ENCODE results near the gene SMDT1.
"Not testable (repeated sequence)": the region's sequence is repeated elsewhere in the genome, so short reads cannot be mapped to it uniquely, and the experiment has no call there.

The SMDT1 gene

GRCh38 chr22:42071508-42071907 is 8.0 kb upstream of the SMDT1 start:
- not testable (repeated sequence) for DNase-seq

GRCh38 chr22:42072606-42073330 is 6.7 kb upstream of the SMDT1 start:
- DNase-seq = no peak

GRCh38 chr22:42073621-42074041 is 5.9 kb upstream of the SMDT1 start:
- no peak for DNase-seq

GRCh38 chr22:42074132-42074811 is 5.2 kb upstream of the SMDT1 start, which contains the start of gene PHETA2:
Gene PHETA2, plus strand, starts transcription at chr22:42074248. Its CDS starts 3,046 bp downstream, at chr22:42077294.
- DNase-seq = no peak

- DNase-seq = no peak
Measured at GRCh38 chr22:42074846-42075676, 4.4 kb upstream of the SMDT1 start.

DNA sequence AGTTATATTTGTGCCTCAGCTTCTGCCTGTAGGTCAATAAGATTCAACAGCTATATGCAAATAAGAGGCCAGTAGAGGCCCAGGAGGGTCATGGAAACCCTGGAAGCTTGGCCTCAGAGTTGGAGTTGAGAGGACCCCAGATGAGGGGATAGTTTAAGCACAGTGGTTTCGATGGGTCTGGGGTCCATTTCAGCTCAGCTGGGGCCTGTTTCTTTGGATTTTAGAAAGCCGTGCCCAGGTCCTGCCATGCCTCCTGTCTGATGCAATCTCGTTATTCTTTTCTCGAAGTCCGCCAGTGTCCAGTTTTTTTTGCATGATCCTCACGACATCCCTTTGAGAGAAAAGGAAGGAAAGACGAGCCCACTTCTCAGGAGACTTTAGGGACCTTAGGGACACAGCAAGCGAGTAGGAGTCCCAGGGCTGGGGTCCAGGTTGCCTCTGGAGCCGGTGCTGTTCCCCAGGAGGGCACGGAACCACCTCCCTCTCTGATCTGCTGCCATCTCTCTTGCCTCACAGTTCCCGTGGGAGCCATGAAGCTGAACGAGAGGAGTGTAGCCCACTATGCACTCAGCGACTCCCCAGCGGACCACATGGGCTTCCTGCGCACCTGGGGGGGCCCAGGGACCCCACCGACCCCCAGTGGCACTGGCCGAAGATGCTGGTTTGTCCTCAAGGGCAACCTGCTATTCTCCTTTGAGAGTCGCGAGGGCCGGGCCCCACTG is 2.6 kb upstream of the SMDT1 start:
- DNase-seq = no peak

GRCh38 chr22:42077486-42078125 is 1.9 kb upstream of the SMDT1 start:
- DNase-seq = no peak

DNA sequence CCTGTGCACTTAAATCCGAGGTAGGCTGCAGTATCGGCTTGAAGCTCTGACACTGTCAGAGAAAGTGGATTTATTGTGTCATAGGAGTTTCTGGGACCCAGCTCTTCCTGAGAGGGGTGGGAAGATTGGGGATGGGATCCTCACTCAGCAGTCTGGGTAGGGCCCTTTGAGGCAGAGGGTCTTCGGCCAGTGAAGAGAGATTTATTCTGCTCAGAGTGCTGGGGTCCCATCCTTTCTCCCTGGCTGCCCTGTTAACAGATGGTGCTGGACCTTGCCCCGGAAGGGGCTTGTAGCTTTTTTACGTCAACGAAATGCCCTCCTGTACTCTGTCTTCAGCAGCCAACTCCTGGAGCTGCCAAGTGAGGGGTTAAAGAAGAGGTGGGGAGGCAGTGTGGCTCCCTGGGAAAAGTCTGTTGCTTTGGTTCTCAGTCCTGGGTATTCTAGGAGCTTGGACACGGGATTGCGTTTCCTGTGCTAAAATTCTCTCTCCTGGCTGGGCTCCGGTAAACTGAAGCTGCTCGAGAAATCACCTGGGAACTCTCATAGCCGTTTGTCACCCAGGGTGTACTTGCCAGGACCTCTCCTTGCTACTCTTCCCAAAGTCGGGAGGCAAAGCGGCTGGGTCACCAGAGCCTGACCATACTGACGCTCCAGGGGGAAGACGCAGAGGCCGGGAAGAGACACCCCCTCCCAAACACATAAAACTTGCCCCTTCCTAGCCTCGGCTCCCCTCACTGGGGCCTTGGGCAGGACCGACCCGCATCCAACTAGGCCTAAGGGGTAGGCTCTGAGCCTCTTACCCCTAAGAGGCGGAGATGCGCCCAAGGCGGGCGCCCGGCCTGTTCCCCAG is 806 bp upstream of the SMDT1 start:
- DNase-seq = no peak

DNA sequence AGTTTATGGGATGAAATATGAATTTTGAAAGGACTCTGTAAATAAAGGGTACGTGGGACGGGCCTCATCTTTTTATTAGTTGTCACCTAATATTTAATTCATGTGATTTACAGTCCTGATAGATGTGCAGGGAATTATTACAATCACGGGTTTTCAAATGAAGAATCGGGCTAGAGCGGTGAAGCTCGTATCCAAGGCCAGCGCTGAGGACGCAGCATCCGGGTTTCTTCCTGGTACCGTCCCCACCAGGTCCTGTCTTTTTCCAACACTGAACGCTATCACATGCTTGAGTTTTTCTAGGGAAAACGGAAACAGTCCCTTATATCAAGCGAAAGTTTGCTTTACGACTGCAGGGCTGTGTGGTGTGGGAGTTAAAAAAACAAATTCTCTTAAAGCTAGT is 787 bp downstream of the SMDT1 start:
- no peak for DNase-seq

DNA sequence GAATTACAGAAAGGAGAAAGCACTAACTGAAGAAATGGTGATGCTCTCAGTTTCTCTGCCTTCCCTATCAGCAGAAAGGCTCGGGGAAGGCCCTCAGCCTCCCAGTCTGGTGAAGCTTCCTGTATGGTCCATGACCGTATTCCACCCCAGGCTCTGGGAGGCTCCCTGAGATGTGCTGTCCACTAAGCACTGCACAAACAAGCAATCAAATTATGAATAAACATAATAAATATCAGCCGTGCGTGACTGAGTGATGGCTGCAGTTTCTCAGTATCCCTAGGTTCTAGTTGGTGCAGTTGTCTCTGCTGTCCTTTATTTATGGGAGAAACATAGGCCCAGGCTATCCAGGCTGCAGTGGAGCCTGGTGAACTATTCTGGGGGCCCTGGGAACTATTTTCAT is 3.6 kb downstream of the SMDT1 start:
- no peak for DNase-seq

DNA sequence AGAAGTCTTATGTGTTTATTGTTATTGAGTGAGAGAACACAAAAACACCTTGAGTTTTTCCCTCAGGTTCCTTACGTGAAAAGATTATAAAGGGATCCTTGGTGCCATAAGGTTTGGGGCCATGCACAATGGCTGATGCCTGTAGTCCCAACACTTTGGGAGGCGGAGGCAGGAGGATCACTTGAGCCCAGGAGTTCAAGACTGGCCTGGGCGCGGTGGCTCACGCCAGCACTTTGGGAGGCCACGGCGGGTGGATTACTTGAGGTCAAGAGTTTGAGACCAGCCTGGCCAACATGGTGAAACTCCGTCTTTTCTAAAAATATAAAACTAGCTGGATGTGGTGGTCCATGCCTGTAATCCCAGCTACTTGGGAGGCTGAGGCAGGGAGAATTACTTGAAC is 5.4 kb downstream of the SMDT1 start:
- DNase-seq = no peak

DNA sequence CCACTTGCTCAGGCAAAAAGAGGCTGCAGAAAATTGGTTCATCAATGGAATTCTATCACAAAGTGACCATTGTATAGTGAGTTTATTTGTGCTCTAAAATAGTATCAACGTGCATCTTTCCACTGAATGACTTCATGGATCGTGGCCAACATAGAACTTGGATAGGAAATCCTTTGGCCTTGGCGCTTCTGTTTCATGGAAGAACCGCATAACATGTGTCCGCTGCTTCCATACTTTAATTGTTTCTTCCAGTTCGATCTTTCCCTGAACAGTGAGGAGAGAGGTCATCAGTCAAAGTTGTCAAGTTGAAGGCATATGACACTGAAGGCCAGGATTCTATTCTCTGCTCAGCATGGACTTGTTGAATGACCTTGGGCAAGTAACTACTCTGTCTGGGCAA is 6.6 kb downstream of the SMDT1 start:
- no peak for DNase-seq

- DNase-seq = peak; percentile 82
Measured at GRCh38 chr22:42090596-42091454, 11.3 kb downstream of the SMDT1 start, which contains the start of gene NDUFA6. Gene NDUFA6, minus strand, starts transcription at chr22:42090772. Its CDS starts 28 bp downstream, at chr22:42090744.

DNA sequence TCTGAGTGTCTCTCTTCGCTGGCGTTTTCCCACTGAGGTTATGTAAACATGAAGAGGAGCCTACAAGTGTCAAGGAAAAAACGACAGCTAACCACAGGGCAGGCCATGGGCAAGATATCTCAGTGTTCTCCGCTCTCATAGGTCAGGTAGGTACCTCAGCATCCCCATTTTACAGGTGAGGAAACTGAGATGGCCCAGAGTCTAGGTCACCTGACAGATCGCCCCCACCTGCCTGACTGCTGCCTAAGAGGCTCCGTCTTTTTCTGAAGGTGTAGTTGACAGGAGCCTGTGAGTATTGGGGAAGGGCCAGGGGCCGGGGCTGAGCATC is 11.9 kb downstream of the SMDT1 start:
- DNase-seq = no peak

GRCh38 chr22:42101199-42101598 is 21.7 kb downstream of the SMDT1 start:
- no peak for DNase-seq

DNA sequence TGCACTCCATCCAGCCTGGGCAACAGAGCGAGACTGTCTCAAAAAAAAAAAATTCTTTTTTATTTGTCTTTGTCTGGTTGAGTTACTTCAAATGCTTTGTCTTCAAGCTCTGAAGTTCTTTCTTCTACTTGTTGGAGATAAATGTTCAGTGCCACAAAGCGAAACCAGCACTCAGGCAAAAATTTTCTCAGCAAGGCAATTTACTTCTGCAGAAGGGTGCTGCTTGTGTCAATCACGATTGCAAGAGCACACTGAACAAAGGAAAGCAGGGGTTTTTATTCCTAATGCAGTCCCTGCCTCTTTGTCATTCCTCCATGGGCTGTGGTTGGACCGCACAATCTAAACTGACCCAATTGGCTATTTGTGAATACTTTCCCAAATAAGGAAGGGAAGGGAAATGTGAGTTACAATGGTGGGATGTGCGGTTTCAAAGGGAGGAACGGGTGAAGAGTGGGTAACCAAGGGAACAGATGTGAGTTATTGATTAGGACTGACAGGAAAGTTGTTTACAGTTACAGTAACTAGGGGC is 24.9 kb downstream of the SMDT1 start:
- not testable (repeated sequence) for DNase-seq

GRCh38 chr22:42108848-42109247 is 29.3 kb downstream of the SMDT1 start:
- no peak for DNase-seq

GRCh38 chr22:42111798-42112197 is 32.3 kb downstream of the SMDT1 start:
- no peak for DNase-seq

- DNase-seq = not testable (repeated sequence)
Measured at GRCh38 chr22:42112793-42113192, 33.3 kb downstream of the SMDT1 start.

DNA sequence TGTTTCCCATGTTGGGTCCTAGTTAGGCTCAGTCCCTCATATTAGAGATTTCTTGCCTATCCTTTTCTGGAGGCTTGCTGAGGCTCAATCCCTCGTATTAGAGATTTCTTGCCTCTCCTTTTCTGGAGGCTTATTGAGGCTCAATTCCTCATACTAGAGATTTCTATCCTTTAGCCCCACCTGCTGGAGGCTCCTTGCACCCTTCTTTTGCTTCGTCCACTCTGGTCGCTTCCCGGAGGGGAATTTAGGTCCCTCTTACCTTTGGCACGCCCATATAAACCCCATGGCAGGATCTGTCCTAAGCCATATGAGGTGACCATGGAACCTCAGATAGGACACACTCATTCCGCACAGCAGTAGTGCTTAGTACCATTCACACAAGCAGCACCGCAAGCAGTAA is 35.2 kb downstream of the SMDT1 start:
- no peak for DNase-seq
